ENCODE data around the gene ERN2. TPM values are rescaled to one million over a fixed set of nuclear protein-coding genes. Genes with fewer than 3 reads are reported as not detected.

Gene ERN2
- total and polyA plus RNA-seq, 2 of the 13 experiments (the other 11 are each of a cell fraction or from before 2014, with no cell fraction given): 2.2 to 3.5 TPM

DNA sequence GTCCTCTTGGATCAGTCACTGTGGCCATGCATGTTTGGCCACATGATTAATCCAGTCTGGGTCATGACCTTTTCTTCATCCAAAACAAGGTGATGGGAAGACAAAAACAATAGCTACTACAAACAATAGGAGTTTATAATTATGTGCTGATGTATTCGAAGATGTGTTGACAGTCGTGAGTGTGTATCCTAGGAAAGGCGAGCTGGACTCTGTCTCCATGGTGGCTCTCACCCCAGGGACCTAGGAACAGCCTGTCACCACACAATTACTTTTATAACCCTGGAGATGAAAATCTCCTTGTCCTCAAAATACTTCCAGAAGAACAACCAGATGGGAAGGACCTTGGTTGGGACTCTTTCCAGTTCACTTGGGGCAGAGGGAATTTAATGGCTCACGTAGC is 44.1 kb downstream of the ERN2 start:
- 97% methylated on average over 4 of the region's 4 CpGs for WGBS (ENCODE audit: low lambda C conversion rate)
- Histone ChIP-seq H3K27ac (ENCODE audit: extremely low read length, insufficient read depth, low read length) (no peak overlapping the region), H3K4me3 (replicated peaks in 1 of 3; ENCODE audit: insufficient read depth in 1 of 3, low read depth in 2 of 3, low read length in 3 of 3) (no peak overlapping the region), H3K4me1 (ENCODE audit: insufficient read depth, low read length) (peaks cover 7% of the 10 kb centered on the region), H3K27me3 (ENCODE audit: control insufficient read depth in 1 of 2, insufficient read depth in 2 of 2, low read length in 2 of 2) (no peaks in the 10 kb centered on the region), H3K9me3 (ENCODE audit: low read length) (no peaks in the 10 kb centered on the region), H3K4me2 (ENCODE audit: low read depth, low read length) (no peak overlapping the region), H3K9ac (ENCODE audit: insufficient read depth, low read depth, low read length) (no peak overlapping the region), H4K20me1 (ENCODE audit: insufficient read depth, low read length) (no peaks in the 10 kb centered on the region), H3K79me2 (ENCODE audit: insufficient read depth, low read length) (no peaks in the 10 kb centered on the region), H3K36me3 (replicated peaks in 1 of 2; ENCODE audit: control insufficient read depth in 1 of 2, insufficient read depth in 2 of 2, low read length in 2 of 2) (peaks cover 39 to 82% of the 10 kb centered on the region in 2 experiments), H2AFZ (ENCODE audit: low read length) (no peak overlapping the region)
- intact Hi-C loops (cut with micrococcal nuclease; ENCODE audit: unreplicated experiment) (no loop called here), in situ Hi-C loops (cut with HindIII; ENCODE audit: extremely low pct_ligation_motif_present, low pct_unique_long_range_greater_than_20kb) (no loop called here)
- TF ChIP-seq, protein P1, sequence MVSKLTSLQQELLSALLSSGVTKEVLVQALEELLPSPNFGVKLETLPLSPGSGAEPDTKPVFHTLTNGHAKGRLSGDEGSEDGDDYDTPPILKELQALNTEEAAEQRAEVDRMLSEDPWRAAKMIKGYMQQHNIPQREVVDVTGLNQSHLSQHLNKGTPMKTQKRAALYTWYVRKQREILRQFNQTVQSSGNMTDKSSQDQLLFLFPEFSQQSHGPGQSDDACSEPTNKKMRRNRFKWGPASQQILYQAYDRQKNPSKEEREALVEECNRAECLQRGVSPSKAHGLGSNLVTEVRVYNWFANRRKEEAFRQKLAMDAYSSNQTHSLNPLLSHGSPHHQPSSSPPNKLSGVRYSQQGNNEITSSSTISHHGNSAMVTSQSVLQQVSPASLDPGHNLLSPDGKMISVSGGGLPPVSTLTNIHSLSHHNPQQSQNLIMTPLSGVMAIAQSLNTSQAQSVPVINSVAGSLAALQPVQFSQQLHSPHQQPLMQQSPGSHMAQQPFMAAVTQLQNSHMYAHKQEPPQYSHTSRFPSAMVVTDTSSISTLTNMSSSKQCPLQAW (CRISPR knock-in tag; IDR thresholded peaks at IDR 0.05): no peak
- no peak for TF ChIP-seq ZBTB26 (CRISPR knock-in tag; IDR thresholded peaks at IDR 0.05; ENCODE audit: borderline replicate concordance)
- no peak for TF ChIP-seq ZNF572 (CRISPR knock-in tag; IDR thresholded peaks at IDR 0.05)
- no peak for TF ChIP-seq ZHX2 (IDR thresholded peaks at IDR 0.05; ENCODE audit: low read depth)
- TF ChIP-seq ZHX2 (CRISPR knock-in tag; IDR thresholded peaks at IDR 0.05; ENCODE audit: borderline replicate concordance): no peak
- no peak for TF ChIP-seq PAXIP1 (CRISPR knock-in tag; conservative IDR thresholded peaks at IDR 0.05)
- TF ChIP-seq MAFK (conservative IDR thresholded peaks at IDR 0.05 in 1 of 2, IDR thresholded peaks at IDR 0.05 in 1 of 2; ENCODE audit: low read length in 2 of 2): no peak
- ATAC-seq (no peak), DNase-seq (ENCODE audit: low spot score) (no peak), FAIRE-seq (no peak)
- ChIA-PET POLR2A (no interaction called here), CTCF (ENCODE audit: low intra/inter-chr PET ratio, low total read pairs) (no interaction called here)
- no TSS peak for BruUV-seq (replicated peaks)

Data from HepG2 (cell line).